Activated naive CD8-positive, alpha-beta T cell treated with anti-CD3 and anti-CD28 coated beads for 36 hours (primary cell): ENCODE measurements around the gene ZSWIM4. TPM values are rescaled to one million over a fixed set of nuclear protein-coding genes. Genes with fewer than 3 reads are reported as not detected.
"Not testable (repeated sequence)": the region's sequence is repeated elsewhere in the genome, so short reads cannot be mapped to it uniquely, and the experiment has no call there.

Source experiments
- DNase-seq: peaks from one replicate; pipeline ENCODE4 v3.0.0; 2021
- H3K27ac Mint-ChIP-seq: one replicate; pipeline ENCODE4 v1.8.0; 2022; ENCODE audit warnings: mild to moderate bottlenecking, moderate library complexity, mixed read lengths
- H3K27me3 Mint-ChIP-seq: one replicate; pipeline ENCODE4 v1.8.0; 2022; ENCODE audit warnings: mild to moderate bottlenecking, mixed read lengths
- H3K36me3 Mint-ChIP-seq: one replicate; pipeline ENCODE4 v1.8.0; 2021; ENCODE audit warnings: mild to moderate bottlenecking, mixed read lengths
- H3K4me1 Mint-ChIP-seq: one replicate; pipeline ENCODE4 v1.8.0; 2021; ENCODE audit warnings: mixed read lengths
- H3K4me3 Mint-ChIP-seq: one replicate; pipeline ENCODE4 v1.8.0; 2022; ENCODE audit warnings: mild to moderate bottlenecking, moderate library complexity, mixed read lengths
- H3K9me3 Mint-ChIP-seq: one replicate; pipeline ENCODE4 v1.8.0; 2022; ENCODE audit warnings: mixed read lengths
- total RNA-seq, 2 experiments: library from RNA; stranded (reverse); gene quantifications; one replicate each; pipeline ENCODE4 v1.2.3, GENCODE V29; 2021

ZSWIM4 gene
- total RNA-seq, 2 experiments from 2014 or later: 4.3 to 4.4 TPM

GRCh38 chr19:13765395-13766094 lies 29.7 kb upstream of the ZSWIM4 start:
- Mint-ChIP-seq H3K36me3 (peaks cover 22% of the 10 kb centered on the region), H3K4me1 (peaks cover 16% of the 10 kb centered on the region)

GRCh38 chr19:13766095-13766481 lies 29.2 kb upstream of the ZSWIM4 start:
- Mint-ChIP-seq H3K27ac (no peak overlapping the region), H3K4me1 (peaks cover 16% of the 10 kb centered on the region), H3K36me3 (peaks cover 22% of the 10 kb centered on the region), H3K27me3 (no peaks in the 10 kb centered on the region), H3K9me3 (no peaks in the 10 kb centered on the region), H3K4me3 (peak overlapping the region; percentile 84)
- DNase-seq: no peak

More at GRCh38 chr19:13765395-13766094, 29.7 kb upstream of the ZSWIM4 start:
- no peak for DNase-seq
- no peaks in the 10 kb centered on the region for H3K27me3 Mint-ChIP-seq
- H3K4me3 Mint-ChIP-seq: peak overlapping the region; percentile 84
- H3K9me3 Mint-ChIP-seq: no peaks in the 10 kb centered on the region
- peak overlapping the region; percentile 78 for H3K27ac Mint-ChIP-seq

- H3K9me3 Mint-ChIP-seq: no peaks in the 10 kb centered on the region
- peaks cover 15% of the 10 kb centered on the region for H3K36me3 Mint-ChIP-seq
Observed at GRCh38 chr19:13768510-13768909, 26.7 kb upstream of the ZSWIM4 start.

GRCh38 chr19:13770013-13770635 lies 25.1 kb upstream of the ZSWIM4 start:
- Mint-ChIP-seq H3K27ac (no peak overlapping the region), H3K36me3 (peaks cover 21% of the 10 kb centered on the region), H3K27me3 (no peaks in the 10 kb centered on the region), H3K9me3 (no peaks in the 10 kb centered on the region), H3K4me1 (peaks cover 17% of the 10 kb centered on the region), H3K4me3 (no peak overlapping the region)
- no peak for DNase-seq

More at GRCh38 chr19:13768510-13768909, 26.7 kb upstream of the ZSWIM4 start:
- no peak overlapping the region for H3K27ac Mint-ChIP-seq
- H3K27me3 Mint-ChIP-seq: no peaks in the 10 kb centered on the region
- H3K4me3 Mint-ChIP-seq: no peak overlapping the region
- DNase-seq: no peak
- peaks cover 15% of the 10 kb centered on the region for H3K4me1 Mint-ChIP-seq

GRCh38 chr19:13774217-13775191 lies 20.7 kb upstream of the ZSWIM4 start, which contains the start of gene C19orf53:
Gene C19orf53, plus strand, starts transcription at chr19:13774456. Its CDS starts 22 bp downstream, at chr19:13774478.
- Mint-ChIP-seq H3K36me3 (peaks cover 40% of the 10 kb centered on the region), H3K4me3 (peak within 1 kb of the TSS; percentile 99)

GRCh38 chr19:13778398-13778797 lies 16.8 kb upstream of the ZSWIM4 start:
- peaks cover 33% of the 10 kb centered on the region for H3K4me1 Mint-ChIP-seq
- DNase-seq: no peak
- no peaks in the 10 kb centered on the region for H3K27me3 Mint-ChIP-seq
- H3K4me3 Mint-ChIP-seq: no peak overlapping the region
- peak overlapping the region; percentile 20 for H3K27ac Mint-ChIP-seq
- no peaks in the 10 kb centered on the region for H3K9me3 Mint-ChIP-seq
- peaks cover 36% of the 10 kb centered on the region for H3K36me3 Mint-ChIP-seq

More at GRCh38 chr19:13774217-13775191, 20.7 kb upstream of the ZSWIM4 start, which contains the start of gene C19orf53:
- peak within 1 kb of the TSS; percentile 98 for H3K27ac Mint-ChIP-seq
- H3K9me3 Mint-ChIP-seq: no peaks in the 10 kb centered on the region
- no peaks in the 10 kb centered on the region for H3K27me3 Mint-ChIP-seq
- peaks cover 23% of the 10 kb centered on the region for H3K4me1 Mint-ChIP-seq
- DNase-seq: peak; percentile 89

- Mint-ChIP-seq H3K4me1 (peaks cover 33% of the 10 kb centered on the region), H3K27ac (no peak overlapping the region), H3K27me3 (no peaks in the 10 kb centered on the region), H3K4me3 (no peak overlapping the region), H3K36me3 (peaks cover 36% of the 10 kb centered on the region), H3K9me3 (no peaks in the 10 kb centered on the region)
- no peak for DNase-seq
Observed at GRCh38 chr19:13778847-13779246, 16.4 kb upstream of the ZSWIM4 start.

GRCh38 chr19:13779794-13780193 lies 15.4 kb upstream of the ZSWIM4 start:
- Mint-ChIP-seq H3K4me1 (peaks cover 30% of the 10 kb centered on the region), H3K36me3 (peaks cover 29% of the 10 kb centered on the region), H3K27ac (peak overlapping the region; percentile 35)
- H3K4me3 Mint-ChIP-seq, H3K9me3 Mint-ChIP-seq, H3K27me3 Mint-ChIP-seq, DNase-seq: not testable (repeated sequence)

GRCh38 chr19:13781547-13781946 lies 13.7 kb upstream of the ZSWIM4 start:
- Mint-ChIP-seq H3K4me3 (no peak overlapping the region), H3K4me1 (peaks cover 23% of the 10 kb centered on the region), H3K36me3 (peaks cover 13% of the 10 kb centered on the region), H3K27me3 (no peaks in the 10 kb centered on the region), H3K27ac (no peak overlapping the region), H3K9me3 (no peaks in the 10 kb centered on the region)
- no peak for DNase-seq

GRCh38 chr19:13782537-13782936 lies 12.7 kb upstream of the ZSWIM4 start:
- peak overlapping the region; percentile 12 for H3K27ac Mint-ChIP-seq

GRCh38 chr19:13783565-13784500 lies 11.4 kb upstream of the ZSWIM4 start:
- Mint-ChIP-seq H3K27ac (no peak overlapping the region), H3K36me3 (peaks cover 8% of the 10 kb centered on the region), H3K4me1 (peaks cover 34% of the 10 kb centered on the region), H3K9me3 (no peaks in the 10 kb centered on the region), H3K4me3 (no peak overlapping the region), H3K27me3 (no peaks in the 10 kb centered on the region)
- DNase-seq: no peak

More at GRCh38 chr19:13782537-13782936, 12.7 kb upstream of the ZSWIM4 start:
- peaks cover 11% of the 10 kb centered on the region for H3K36me3 Mint-ChIP-seq
- no peaks in the 10 kb centered on the region for H3K9me3 Mint-ChIP-seq
- no peak for DNase-seq
- H3K4me3 Mint-ChIP-seq: no peak overlapping the region
- H3K27me3 Mint-ChIP-seq: no peaks in the 10 kb centered on the region
- H3K4me1 Mint-ChIP-seq: peaks cover 25% of the 10 kb centered on the region

GRCh38 chr19:13784731-13785452 lies 10.4 kb upstream of the ZSWIM4 start:
- Mint-ChIP-seq H3K9me3 (no peaks in the 10 kb centered on the region), H3K4me3 (peak overlapping the region; percentile 58), H3K27ac (peak overlapping the region; percentile 72), H3K27me3 (no peaks in the 10 kb centered on the region), H3K4me1 (peaks cover 35% of the 10 kb centered on the region), H3K36me3 (no peaks in the 10 kb centered on the region)
- DNase-seq: peak; percentile 69

- no peaks in the 10 kb centered on the region for H3K36me3 Mint-ChIP-seq
- no peak overlapping the region for H3K4me3 Mint-ChIP-seq
- peaks cover 29% of the 10 kb centered on the region for H3K4me1 Mint-ChIP-seq
- H3K27ac Mint-ChIP-seq: peak overlapping the region; percentile 69
- H3K27me3 Mint-ChIP-seq: no peaks in the 10 kb centered on the region
- no peak for DNase-seq
- no peaks in the 10 kb centered on the region for H3K9me3 Mint-ChIP-seq
Observed at GRCh38 chr19:13788991-13789390, 6.3 kb upstream of the ZSWIM4 start.
